HepG2 (cell line): Measurements from ENCODE around the gene QSER1. TPM values are rescaled to one million over a fixed set of nuclear protein-coding genes. Genes with fewer than 3 reads are reported as not detected.

Experiments
- ATAC-seq: fragments of 200-7000 bp; cut with Tn5 transposase; 3 replicates; pipeline ENCODE4 v1.9.1; 2020; ENCODE audit warnings: mild to moderate bottlenecking, moderate library complexity
- BruUV-seq: library from RNA; stranded (reverse); fragments of 400-500 nt; replicated peaks from 2 replicates; lab custom pipeline; 2021; lab: Mats Ljungman, UMichigan
- CTCF ChIA-PET: fragments of 300-600 bp; formaldehyde crosslinking; extraction: SDS; loops from one replicate; lab custom pipeline; 2021; ENCODE audit warnings: low total read pairs, inconsistent platforms, low intra/inter-chr PET ratio; lab: Yijun Ruan, JAX
- POLR2A ChIA-PET: fragments of 350-600 bp; sonication (Branson Sonifier 250); formaldehyde crosslinking; loops from one replicate; lab custom pipeline; 2020; ENCODE audit warnings: antibody characterized with exemption, inconsistent platforms; lab: Yijun Ruan, JAX
- DNase-seq: peaks from one replicate; pipeline ENCODE4 v3.0.0-alpha.2; 2015; ENCODE audit warnings: low spot score
- FAIRE-seq: peaks from 3 replicates; lab custom pipeline; 2011; peaks lifted over from hg19 to GRCh38; lab: Jason Lieb, UNC
- H2AFZ ChIP-seq: one replicate; pipeline ENCODE4 v1.6.1; 2011; ENCODE audit warnings: low read length, inconsistent platforms
- H3K27ac ChIP-seq: fragments of 300-600 bp; 3 replicates; pipeline ENCODE4 v1.8.0; 2011; ENCODE audit warnings: mixed run types, mild to moderate bottlenecking, mixed read lengths, low read length, inconsistent platforms; ENCODE audit not compliant: insufficient read depth; ENCODE audit errors: extremely low read length
- H3K27me3 ChIP-seq, 2 experiments: fragments of 200-600 bp in 1 of 2; 2 replicates in 1 of 2; 3 replicates in 1 of 2; pipeline versions ENCODE4 v1.6.0 to v1.8.0; 2011; ENCODE audit warnings: low read length in 2 of 2, mild to moderate bottlenecking in 2 of 2, moderate library complexity in 2 of 2, inconsistent platforms in 1 of 2; ENCODE audit not compliant: insufficient read depth in 2 of 2, control insufficient read depth in 1 of 2
- H3K36me3 ChIP-seq, 2 experiments: fragments of 200-600 bp in 1 of 2; replicated peaks in 1 of 2; 2 replicates in 1 of 2; 3 replicates in 1 of 2; pipeline versions ENCODE4 v1.5.1 to v1.8.0; 2011; ENCODE audit warnings: low read length in 2 of 2, inconsistent platforms in 1 of 2; ENCODE audit not compliant: insufficient read depth in 2 of 2, control insufficient read depth in 1 of 2
- H3K4me1 ChIP-seq: 2 replicates; pipeline ENCODE4 v1.5.1; 2012; ENCODE audit warnings: low read length, inconsistent platforms; ENCODE audit not compliant: insufficient read depth
- H3K4me2 ChIP-seq: 2 replicates; pipeline ENCODE4 v1.6.0; 2011; ENCODE audit warnings: low read depth, low read length, inconsistent platforms
- H3K4me3 ChIP-seq, 3 experiments: fragments of 200-600 bp in 1 of 3; sonication (generic), shearing (Covaris generic) in 1 of 3; replicated peaks in 1 of 3; 2 replicates each; pipeline ENCODE4 v1.5.1; 2011 to 2016; ENCODE audit warnings: low read length in 3 of 3, inconsistent platforms in 2 of 3, low read depth in 2 of 3, mild to moderate bottlenecking in 2 of 3, control low read depth in 1 of 3, mixed read lengths in 1 of 3; ENCODE audit not compliant: insufficient read depth in 1 of 3
- H3K79me2 ChIP-seq: one replicate; pipeline ENCODE4 v1.6.1; 2011; ENCODE audit warnings: low read length, inconsistent platforms; ENCODE audit not compliant: insufficient read depth
- H3K9ac ChIP-seq: 2 replicates; pipeline ENCODE4 v1.6.0; 2011; ENCODE audit warnings: mild to moderate bottlenecking, low read depth, low read length, inconsistent platforms; ENCODE audit not compliant: insufficient read depth
- H3K9me3 ChIP-seq: 2 replicates; pipeline ENCODE4 v1.5.1; 2012; ENCODE audit warnings: mild to moderate bottlenecking, low read length
- H4K20me1 ChIP-seq: 2 replicates; pipeline ENCODE4 v1.6.0; 2011; ENCODE audit warnings: inconsistent platforms, mild to moderate bottlenecking, low read length, moderate library complexity; ENCODE audit not compliant: insufficient read depth
- GLI4 ChIP-seq: sonication (generic); formaldehyde crosslinking; IDR thresholded peaks from 2 replicates; pipeline ENCODE4 v1.5.1; 2020; ENCODE audit warnings: missing genetic modification reagents, mild to moderate bottlenecking, moderate library complexity, borderline replicate concordance
- GTF3A ChIP-seq: sonication (generic); formaldehyde crosslinking; conservative IDR thresholded peaks from 2 replicates; pipeline ENCODE4 v1.4.0; 2020; ENCODE audit warnings: mild to moderate bottlenecking, missing genetic modification reagents
- KMT2B ChIP-seq: IDR thresholded peaks from 2 replicates; pipeline ENCODE4 v1.6.1; 2016; ENCODE audit warnings: missing genetic modification reagents, missing compliant biosample characterization
- SNAI1 ChIP-seq: sonication (generic); formaldehyde crosslinking; IDR thresholded peaks from 2 replicates; pipeline ENCODE4 v1.5.0; 2020; ENCODE audit warnings: mild to moderate bottlenecking, missing genetic modification reagents, borderline replicate concordance
- SRSF1 ChIP-seq: fragments of 200-400 bp; formaldehyde crosslinking; optimal IDR thresholded peaks from 2 replicates; pipeline ENCODE3; 2017; ENCODE audit warnings: mild to moderate bottlenecking, low read depth, low read length, moderate library complexity
- TCF7 ChIP-seq: sonication (generic); IDR thresholded peaks from 2 replicates; pipeline ENCODE4 v1.6.1; 2016; ENCODE audit warnings: antibody characterized with exemption, low read depth
- ZBTB49 ChIP-seq: sonication (generic); formaldehyde crosslinking; IDR thresholded peaks from 2 replicates; pipeline ENCODE4 v1.4.0; 2020; ENCODE audit warnings: missing genetic modification reagents, borderline replicate concordance
- ZNF256 ChIP-seq: sonication (generic); formaldehyde crosslinking; conservative IDR thresholded peaks from 2 replicates; pipeline ENCODE4 v1.4.0; 2020; ENCODE audit warnings: missing genetic modification reagents
- ZNF333 ChIP-seq: sonication (generic); formaldehyde crosslinking; IDR thresholded peaks from 2 replicates; pipeline ENCODE4 v1.4.0; 2020; ENCODE audit warnings: mild to moderate bottlenecking, missing genetic modification reagents, borderline replicate concordance
- WGBS: methylation state at CpG from one replicate; pipeline ENCODE4 v1.1.6; 2017; ENCODE audit warnings: low lambda C conversion rate; 5-methylcytosine and 5-hydroxymethylcytosine counted together
- in situ Hi-C: cut with HindIII; loops from 2 replicates; pipeline ENCODE4 v1.10.0; 2017; ENCODE audit warnings: low pct_unique_long_range_greater_than_20kb; ENCODE audit not compliant: extremely low pct_ligation_motif_present
- intact Hi-C: fragments of 100-400 bp; cut with micrococcal nuclease; formaldehyde crosslinking; loops from one replicate; pipeline ENCODE4 v1.10.0; 2022; ENCODE audit not compliant: unreplicated experiment
- polyA plus RNA-seq, 8 experiments: library from polyadenylated mRNA; depleted of rRNA in 3 of 8; stranded (reverse) in 7 of 8; unstranded in 1 of 8; fragments of >200 nt; fragmentation: Illumina TruSeq in 4 of 8; extraction: Trizol in 4 of 8; gene quantifications; 2 replicates each; pipeline versions ENCODE4 v1.2.1 to v1.2.3, GENCODE V29; 2011 to 2016; ENCODE audit warnings: low read depth in 4 of 8, missing spikeins in 1 of 8, mixed read lengths in 1 of 8; ENCODE audit not compliant: insufficient read depth in 1 of 8
- total RNA-seq, 5 experiments: library from RNA; depleted of rRNA; stranded (reverse); fragments of >200 nt; fragmentation: Illumina TruSeq; extraction: Trizol; gene quantifications; 2 replicates each; pipeline ENCODE4 v1.2.3, GENCODE V29; 2016; ENCODE audit warnings: low read depth in 1 of 5

Gene QSER1
- total and polyA plus RNA-seq, 2 of the 13 experiments (the other 11 are each of a cell fraction or from before 2014, with no cell fraction given): 8.9 to 17.3 TPM

- H3K79me2 ChIP-seq: peaks cover 4% of the 10 kb centered on the region
- H3K9me3 ChIP-seq: no peaks in the 10 kb centered on the region
- no peak overlapping the region for H3K9ac ChIP-seq
- no peak overlapping the region for H3K4me2 ChIP-seq
- H3K27me3 ChIP-seq: no peaks in the 10 kb centered on the region
- no peak overlapping the region for H3K27ac ChIP-seq
- H3K36me3 ChIP-seq: peaks cover 0 to 21% of the 10 kb centered on the region in 2 experiments; a peak in 1 of 5 replicates
- 100% methylated on average over 1 of the region's 1 CpG for WGBS
- in situ Hi-C loops: no loop called here
- no peak for ATAC-seq
- no peak overlapping the region for H3K4me3 ChIP-seq
- ChIA-PET CTCF (no interaction called here), POLR2A (no interaction called here)
- H4K20me1 ChIP-seq: no peaks in the 10 kb centered on the region
- H2AFZ ChIP-seq: no peak overlapping the region
- intact Hi-C loops: no loop called here
- no peak for TF ChIP-seq KMT2B (CRISPR knock-in tag)
- no peak for FAIRE-seq
- H3K4me1 ChIP-seq: no peaks in the 10 kb centered on the region
- no TSS peak for BruUV-seq
- DNase-seq: no peak
Measured at GRCh38 chr11:32940865-32941264, 48.3 kb downstream of the QSER1 start.

GRCh38 chr11:32947978-32948377 lies 55.4 kb downstream of the QSER1 start:
- ATAC-seq (no peak), DNase-seq (no peak)
- in situ Hi-C loops: no loop called here
- WGBS: 77% methylated on average over 2 of the region's 2 CpGs
- no peaks in the 10 kb centered on the region for H3K79me2 ChIP-seq
- no peak overlapping the region for H3K27ac ChIP-seq
- no peaks in the 10 kb centered on the region for H4K20me1 ChIP-seq
- POLR2A ChIA-PET: no interaction called here
- H3K36me3 ChIP-seq: 0 out of 5 replicates have a peak, but pooled peaks cover 0 to 2% of the 10 kb centered on the region in 2 experiments
- no peak overlapping the region for H3K4me3 ChIP-seq
- H3K9me3 ChIP-seq: no peaks in the 10 kb centered on the region
- H3K9ac ChIP-seq: no peak overlapping the region
- H3K4me1 ChIP-seq: no peaks in the 10 kb centered on the region
- no peak for TF ChIP-seq ZBTB49 (CRISPR knock-in tag)
- TF ChIP-seq SNAI1 (CRISPR knock-in tag): no peak
- TF ChIP-seq ZNF333 (CRISPR knock-in tag): no peak
- TF ChIP-seq GTF3A (CRISPR knock-in tag): no peak
- TF ChIP-seq GLI4: no peak
- no peak for TF ChIP-seq TCF7
- TF ChIP-seq ZNF256 (CRISPR knock-in tag): no peak
- TF ChIP-seq SRSF1: no peak
- TF ChIP-seq, all 625 proteins: peak for 0
- no TSS peak for BruUV-seq
- FAIRE-seq: no peak
- Histone ChIP-seq H3K4me2 (no peak overlapping the region), H2AFZ (no peak overlapping the region), H3K27me3 (no peaks in the 10 kb centered on the region)
- CTCF ChIA-PET: no interaction called here
- intact Hi-C loops: no loop called here
